GM12878 (cell line): ENCODE results near the gene NSMCE1. TPM values are rescaled to one million over a fixed set of nuclear protein-coding genes. Genes with fewer than 3 reads are reported as not detected.

Experiments used
- ATAC-seq: fragments of 200-7000 bp; cut with Tn5 transposase; 3 replicates; pipeline ENCODE4 v1.9.1; 2020; ENCODE audit warnings: mild to moderate bottlenecking, moderate library complexity
- BruUV-seq: library from RNA; stranded (reverse); fragments of 400-500 nt; replicated peaks from 2 replicates; lab custom pipeline; 2021; lab: Mats Ljungman, UMichigan
- CTCF ChIA-PET: fragments of 300-600 bp; sonication (Branson Sonifier 250); formaldehyde crosslinking; extraction: SDS; loops from one replicate; lab custom pipeline; 2021; ENCODE audit warnings: inconsistent platforms; lab: Yijun Ruan, JAX
- POLR2A ChIA-PET: fragments of 350-600 bp; formaldehyde crosslinking; extraction: SDS; loops from one replicate; lab custom pipeline; 2021; ENCODE audit warnings: inconsistent platforms; lab: Charles Lee
- RAD21 ChIA-PET: fragments of 300-600 bp; sonication (Branson Sonifier 250); formaldehyde crosslinking; loops from one replicate; lab custom pipeline; 2023; ENCODE audit warnings: antibody characterized with exemption; ENCODE audit not compliant: unreplicated experiment; lab: Charles Lee
- SMC1A ChIA-PET: fragments of 300-600 bp; sonication (Branson Sonifier 250); formaldehyde crosslinking; loops from one replicate; lab custom pipeline; 2023; ENCODE audit not compliant: unreplicated experiment, uncharacterized antibody; lab: Charles Lee
- DNase-seq: peaks from one replicate; pipeline ENCODE4 v3.0.0-alpha.2; 2011; ENCODE audit warnings: low read depth, low spot score
- FAIRE-seq: peaks from 3 replicates; lab custom pipeline; 2011; peaks lifted over from hg19 to GRCh38; lab: Jason Lieb, UNC
- H2AFZ ChIP-seq: 2 replicates; pipeline ENCODE4 v1.6.0; 2011; ENCODE audit warnings: low read depth, low read length, control low read depth; ENCODE audit not compliant: control insufficient read depth
- H3K27ac ChIP-seq: 2 replicates; pipeline ENCODE4 v1.5.1; 2011; ENCODE audit warnings: control low read depth; ENCODE audit not compliant: control insufficient read depth, insufficient read depth
- H3K27me3 ChIP-seq, 2 experiments: replicated peaks in 1 of 2; 2 replicates each; pipeline versions ENCODE4 v1.6.0 to v1.6.1; 2011; ENCODE audit warnings: low read length in 1 of 2; ENCODE audit not compliant: control insufficient read depth in 2 of 2, insufficient read depth in 2 of 2
- H3K36me3 ChIP-seq, 2 experiments: 2 replicates each; pipeline ENCODE4 v1.5.1; 2011; ENCODE audit warnings: low read length in 1 of 2; ENCODE audit not compliant: control insufficient read depth in 2 of 2, insufficient read depth in 2 of 2
- H3K4me1 ChIP-seq: 2 replicates; pipeline ENCODE4 v1.6.1; 2011; ENCODE audit warnings: mild to moderate bottlenecking, low read length, moderate library complexity, mixed read lengths; ENCODE audit not compliant: control insufficient read depth, insufficient read depth
- H3K4me2 ChIP-seq: 2 replicates; pipeline ENCODE4 v1.6.0; 2011; ENCODE audit warnings: control low read depth; ENCODE audit not compliant: control insufficient read depth, insufficient read depth
- H3K4me3 ChIP-seq: fragments of 200-600 bp; sonication (generic); 2 replicates; pipeline ENCODE4 v1.5.1; 2016
- H3K79me2 ChIP-seq: 2 replicates; pipeline ENCODE4 v1.6.0; 2011; ENCODE audit warnings: low read length; ENCODE audit not compliant: control insufficient read depth, insufficient read depth
- H3K9ac ChIP-seq: 2 replicates; pipeline ENCODE4 v1.8.0; 2011; ENCODE audit warnings: low read length, control low read depth, mixed read lengths; ENCODE audit not compliant: control insufficient read depth, insufficient read depth
- H3K9me3 ChIP-seq: replicated peaks from 3 replicates; pipeline ENCODE4 v1.5.1; 2011; ENCODE audit warnings: mild to moderate bottlenecking, low read length; ENCODE audit not compliant: control insufficient read depth, insufficient read depth
- H4K20me1 ChIP-seq: 2 replicates; pipeline ENCODE4 v1.6.0; 2011; ENCODE audit not compliant: control insufficient read depth, insufficient read depth
- BHLHE40 ChIP-seq, 2 experiments: fragments of 450-650 bp in 1 of 2; IDR thresholded peaks; 2 replicates each; pipeline ENCODE4 v1.6.1; 2011 to 2017; ENCODE audit warnings: low read depth in 2 of 2, borderline replicate concordance in 1 of 2, improper control_type of control experiment in 1 of 2, low read length in 1 of 2, mild to moderate bottlenecking in 1 of 2
- DPF2 ChIP-seq: fragments of 450-650 bp; IDR thresholded peaks from 2 replicates; pipeline ENCODE4 v1.6.1; 2017; ENCODE audit warnings: mild to moderate bottlenecking
- MYC ChIP-seq: IDR thresholded peaks from 2 replicates; pipeline ENCODE4 v1.6.1; 2011; ENCODE audit warnings: mild to moderate bottlenecking, low read length, moderate library complexity, inconsistent platforms; ENCODE audit not compliant: insufficient read depth, insufficient replicate concordance, insufficient read length, severe bottlenecking
- POU2F2 ChIP-seq: IDR thresholded peaks from 3 replicates; pipeline ENCODE4 v1.6.1; 2011; ENCODE audit warnings: low read depth, mild to moderate bottlenecking, low read length, borderline replicate concordance
- YBX1 ChIP-seq: fragments of 450-650 bp; IDR thresholded peaks from 2 replicates; pipeline ENCODE4 v1.6.1; 2016; ENCODE audit warnings: antibody characterized with exemption
- ZBED1 ChIP-seq: IDR thresholded peaks from 2 replicates; pipeline ENCODE4 v1.6.1; 2016; ENCODE audit warnings: borderline replicate concordance
- ZBTB4 ChIP-seq: fragments of 450-650 bp; formaldehyde crosslinking; IDR thresholded peaks from 2 replicates; pipeline ENCODE4 v1.4.0; 2022; ENCODE audit warnings: mild to moderate bottlenecking, moderate library complexity
- WGBS: methylation state at CpG from one replicate; pipeline ENCODE4 v1.1.6; 2016; ENCODE audit warnings: low lambda C conversion rate; ENCODE audit not compliant: insufficient replicate concordance, insufficient coverage; ENCODE audit errors: missing lambda C conversion rate; 5-methylcytosine and 5-hydroxymethylcytosine counted together
- in situ Hi-C: fragments of 300-500 bp; cut with MboI; formaldehyde crosslinking; loops from 9 replicates; pipeline ENCODE4 v1.14.3; 2018; ENCODE audit warnings: mixed read lengths
- intact Hi-C: fragments of 100-400 bp; cut with micrococcal nuclease; formaldehyde crosslinking; loops from one replicate; pipeline ENCODE4 v1.14.2; 2022; ENCODE audit not compliant: unreplicated experiment
- polyA plus RNA-seq, 11 experiments: library from polyadenylated mRNA; depleted of rRNA in 4 of 11; unstranded in 6 of 11; stranded (reverse) in 5 of 11; fragments of >200 nt; fragmentation: Nextera tagmentation in 4 of 11; fragmentation: Illumina TruSeq in 1 of 11; extraction: Ambion mirVana in 4 of 11; extraction: Trizol in 1 of 11; gene quantifications; 1 replicate in 1 of 11; 2 replicates in 10 of 11; pipeline versions ENCODE4 v1.2.1 to v1.2.3, GENCODE V29; 2011 to 2016; ENCODE audit warnings: inconsistent platforms in 2 of 11, missing spikeins in 2 of 11, low read depth in 1 of 11
- total RNA-seq, 4 experiments: library from RNA; depleted of rRNA in 3 of 4; stranded (reverse); fragments of >200 nt in 3 of 4; fragmentation: Illumina TruSeq in 1 of 4; extraction: Trizol in 1 of 4; gene quantifications; 2 replicates each; pipeline versions ENCODE4 v1.2.1 to v1.2.3, GENCODE V29; 2013 to 2021
- TF ChIP-seq, protein P1 (sequence below): fragments of 450-650 bp; IDR thresholded peaks from 2 replicates; pipeline ENCODE4 v1.6.1; 2017; ENCODE audit warnings: mild to moderate bottlenecking, moderate library complexity
- TF ChIP-seq, protein P2 (sequence below): fragments of 450-650 bp; IDR thresholded peaks from 2 replicates; pipeline ENCODE4 v1.6.1; 2017; ENCODE audit warnings: low read depth, mild to moderate bottlenecking, moderate library complexity

The NSMCE1 gene
- total and polyA plus RNA-seq, 10 of the 15 experiments (the other 5 are each of a cell fraction or from before 2014, with no cell fraction given): 54.0 to 214 (median 71.4) TPM

DNA sequence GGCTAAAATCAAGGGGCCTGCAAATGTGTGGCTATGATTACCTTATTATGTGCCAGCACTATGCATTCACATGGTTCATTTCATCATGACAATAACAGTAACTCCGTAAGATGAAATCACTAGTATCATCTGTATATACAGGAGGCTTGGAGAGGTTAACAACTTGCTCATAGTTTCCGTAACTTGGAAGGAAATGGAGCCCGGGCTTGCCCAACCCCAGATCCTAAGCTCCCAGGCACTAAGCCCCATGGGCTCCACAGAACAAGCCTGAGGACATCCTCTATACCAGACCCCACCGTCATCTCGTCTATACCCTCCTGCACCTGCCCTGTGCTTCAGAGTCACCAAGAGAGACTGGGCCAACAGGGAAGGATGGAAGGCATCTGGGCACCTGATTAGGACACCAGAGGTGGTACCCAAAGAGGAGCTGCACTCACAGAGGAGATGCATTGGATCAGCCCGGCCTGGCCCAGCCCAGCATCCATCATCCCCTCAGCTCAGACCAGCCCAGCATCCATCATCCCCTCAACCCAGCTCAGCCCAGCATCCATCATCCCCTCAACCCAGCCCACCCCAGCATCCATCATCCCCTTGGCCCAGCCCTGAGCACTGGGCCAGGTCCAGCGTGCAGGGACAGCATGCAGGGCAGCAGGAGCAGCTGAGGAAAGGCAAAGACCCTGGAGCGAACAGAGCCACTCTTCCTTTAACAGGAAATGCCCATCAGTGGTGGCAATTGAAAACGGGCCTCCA is 28.5 kb downstream of the NSMCE1 start (continued):
- TF ChIP-seq, protein P1, sequence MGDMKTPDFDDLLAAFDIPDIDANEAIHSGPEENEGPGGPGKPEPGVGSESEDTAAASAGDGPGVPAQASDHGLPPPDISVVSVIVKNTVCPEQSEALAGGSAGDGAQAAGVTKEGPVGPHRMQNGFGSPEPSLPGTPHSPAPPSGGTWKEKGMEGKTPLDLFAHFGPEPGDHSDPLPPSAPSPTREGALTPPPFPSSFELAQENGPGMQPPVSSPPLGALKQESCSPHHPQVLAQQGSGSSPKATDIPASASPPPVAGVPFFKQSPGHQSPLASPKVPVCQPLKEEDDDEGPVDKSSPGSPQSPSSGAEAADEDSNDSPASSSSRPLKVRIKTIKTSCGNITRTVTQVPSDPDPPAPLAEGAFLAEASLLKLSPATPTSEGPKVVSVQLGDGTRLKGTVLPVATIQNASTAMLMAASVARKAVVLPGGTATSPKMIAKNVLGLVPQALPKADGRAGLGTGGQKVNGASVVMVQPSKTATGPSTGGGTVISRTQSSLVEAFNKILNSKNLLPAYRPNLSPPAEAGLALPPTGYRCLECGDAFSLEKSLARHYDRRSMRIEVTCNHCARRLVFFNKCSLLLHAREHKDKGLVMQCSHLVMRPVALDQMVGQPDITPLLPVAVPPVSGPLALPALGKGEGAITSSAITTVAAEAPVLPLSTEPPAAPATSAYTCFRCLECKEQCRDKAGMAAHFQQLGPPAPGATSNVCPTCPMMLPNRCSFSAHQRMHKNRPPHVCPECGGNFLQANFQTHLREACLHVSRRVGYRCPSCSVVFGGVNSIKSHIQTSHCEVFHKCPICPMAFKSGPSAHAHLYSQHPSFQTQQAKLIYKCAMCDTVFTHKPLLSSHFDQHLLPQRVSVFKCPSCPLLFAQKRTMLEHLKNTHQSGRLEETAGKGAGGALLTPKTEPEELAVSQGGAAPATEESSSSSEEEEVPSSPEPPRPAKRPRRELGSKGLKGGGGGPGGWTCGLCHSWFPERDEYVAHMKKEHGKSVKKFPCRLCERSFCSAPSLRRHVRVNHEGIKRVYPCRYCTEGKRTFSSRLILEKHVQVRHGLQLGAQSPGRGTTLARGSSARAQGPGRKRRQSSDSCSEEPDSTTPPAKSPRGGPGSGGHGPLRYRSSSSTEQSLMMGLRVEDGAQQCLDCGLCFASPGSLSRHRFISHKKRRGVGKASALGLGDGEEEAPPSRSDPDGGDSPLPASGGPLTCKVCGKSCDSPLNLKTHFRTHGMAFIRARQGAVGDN: no peak
- no peak for TF ChIP-seq POU2F2
- TF ChIP-seq DPF2: no peak
- no peak for TF ChIP-seq MYC

DNA sequence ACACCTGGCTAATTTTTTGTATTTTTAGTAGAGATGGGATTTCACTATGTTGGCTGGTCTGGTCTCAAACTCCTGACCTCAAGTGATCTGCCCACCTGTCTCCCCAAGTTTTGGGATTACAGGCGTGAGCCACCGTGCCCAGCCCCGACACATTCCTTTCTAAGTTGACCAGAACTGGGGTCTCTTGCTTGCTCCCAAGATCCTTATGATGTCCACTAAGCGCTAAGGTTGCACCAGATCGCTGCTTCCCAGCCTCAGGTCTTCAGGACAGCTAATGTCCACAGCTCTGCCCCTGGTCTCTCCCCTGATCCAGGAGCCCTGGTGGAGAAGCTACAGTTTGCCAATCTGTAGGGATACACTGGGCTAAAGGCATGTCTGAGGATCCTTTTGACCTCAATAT is 29.5 kb downstream of the NSMCE1 start:
- intact Hi-C loops (no loop called here), in situ Hi-C loops (loop anchor here (5.0 kb wide), 1 partner anchor 78 kb away; no protein-coding TSS in a partner anchor)
- H2AFZ ChIP-seq: no peak overlapping the region
- ATAC-seq (no peak), FAIRE-seq (no peak), DNase-seq (no peak)
- no peak overlapping the region for H3K4me2 ChIP-seq
- no peak overlapping the region for H3K4me3 ChIP-seq
- ChIA-PET SMC1A (interaction anchor here (0.7 to 12.2 kb wide), 9 partner anchors 13 to 134 kb away, joined by 3 to 178 read pairs (median 65); partner anchors contain the start of gene NSMCE1), POLR2A (interaction anchor here (0.9 to 8.4 kb wide), 8 partner anchors 9 to 162 kb away, joined by 4 to 79 read pairs (median 14); no protein-coding TSS in a partner anchor), RAD21 (interaction anchor here (0.7 to 6.9 kb wide), 9 partner anchors 11 to 169 kb away, joined by 4 to 168 read pairs (median 16); partner anchors contain the start of genes IL21R, KDM8 and NSMCE1), CTCF (interaction anchor here (0.6 to 11.7 kb wide), 11 partner anchors 11 to 160 kb away, joined by 3 to 259 read pairs (median 38); partner anchors contain the start of genes KDM8 and NSMCE1)
- peaks cover 55% of the 10 kb centered on the region for H3K4me1 ChIP-seq
- no peaks in the 10 kb centered on the region for H3K27me3 ChIP-seq
- no TSS peak for BruUV-seq
- H3K36me3 ChIP-seq: peaks cover 0 to 1% of the 10 kb centered on the region in 2 experiments; a peak in 2 of 4 replicates
- H3K27ac ChIP-seq: no peak overlapping the region
- no peaks in the 10 kb centered on the region for H3K9me3 ChIP-seq
- no peaks in the 10 kb centered on the region for H4K20me1 ChIP-seq
- no peaks in the 10 kb centered on the region for H3K79me2 ChIP-seq
- H3K9ac ChIP-seq: no peak overlapping the region
- WGBS: 98% methylated on average over 5 of the region's 5 CpGs
- TF ChIP-seq ZBED1 (no peak), ZBTB4 (CRISPR knock-in tag) (no peak), YBX1 (no peak), BHLHE40 (IDR thresholded peaks at IDR 0.05; ENCODE audit: borderline replicate concordance in 1 of 2, low read depth in 2 of 2, low read length in 1 of 2) (no peak)
- TF ChIP-seq, protein P2, sequence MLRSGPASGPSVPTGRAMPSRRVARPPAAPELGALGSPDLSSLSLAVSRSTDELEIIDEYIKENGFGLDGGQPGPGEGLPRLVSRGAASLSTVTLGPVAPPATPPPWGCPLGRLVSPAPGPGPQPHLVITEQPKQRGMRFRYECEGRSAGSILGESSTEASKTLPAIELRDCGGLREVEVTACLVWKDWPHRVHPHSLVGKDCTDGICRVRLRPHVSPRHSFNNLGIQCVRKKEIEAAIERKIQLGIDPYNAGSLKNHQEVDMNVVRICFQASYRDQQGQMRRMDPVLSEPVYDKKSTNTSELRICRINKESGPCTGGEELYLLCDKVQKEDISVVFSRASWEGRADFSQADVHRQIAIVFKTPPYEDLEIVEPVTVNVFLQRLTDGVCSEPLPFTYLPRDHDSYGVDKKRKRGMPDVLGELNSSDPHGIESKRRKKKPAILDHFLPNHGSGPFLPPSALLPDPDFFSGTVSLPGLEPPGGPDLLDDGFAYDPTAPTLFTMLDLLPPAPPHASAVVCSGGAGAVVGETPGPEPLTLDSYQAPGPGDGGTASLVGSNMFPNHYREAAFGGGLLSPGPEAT: no peak
